ENCODE results near the gene FHOD3.

The FHOD3 gene

GRCh38 chr18:36297417-36298125 lies at the start of gene FHOD3:
Gene FHOD3, plus strand, starts transcription at chr18:36297713. Its CDS starts 123 bp downstream, at chr18:36297836.
- DNase-seq (ENCODE audit: low read depth in 3 of 3), result no peak

GRCh38 chr18:36249392-36249791 lies 48.1 kb upstream of the FHOD3 start:
- no peak for DNase-seq (ENCODE audit: low read depth in 3 of 3)

GRCh38 chr18:36250827-36251226 lies 46.7 kb upstream of the FHOD3 start:
- no peak for DNase-seq (ENCODE audit: low read depth in 3 of 3)

DNA sequence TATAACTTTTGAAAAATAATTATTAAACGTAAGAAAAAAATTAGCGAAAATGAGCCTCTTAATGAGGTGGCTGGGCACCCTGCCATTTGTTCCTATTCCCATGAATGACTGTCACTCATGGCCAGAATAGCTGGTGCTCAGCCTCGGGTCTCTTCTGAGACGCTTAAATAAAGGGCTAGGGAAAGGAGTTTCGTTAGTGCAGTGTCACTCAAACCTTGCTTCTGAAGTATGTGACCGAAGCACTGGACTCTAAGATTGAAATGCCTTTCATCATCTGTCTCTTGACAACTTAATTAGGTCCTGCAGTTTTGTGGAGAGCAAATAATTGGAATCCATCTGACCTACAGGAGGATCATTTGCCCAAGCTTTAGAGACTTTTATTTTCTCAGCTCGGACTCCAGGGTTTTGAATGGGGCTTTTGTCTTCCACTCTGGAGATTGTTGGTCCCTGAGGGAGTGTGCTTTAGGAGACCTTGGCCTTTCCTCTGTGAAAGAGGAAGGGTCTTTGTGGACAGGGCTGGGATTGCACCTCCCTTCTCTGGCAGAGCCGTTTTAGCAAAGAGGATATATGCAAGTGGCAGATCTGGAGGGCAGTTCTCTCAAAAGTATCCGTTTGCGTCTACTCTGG lies 42.3 kb upstream of the FHOD3 start:
- no peak for DNase-seq (ENCODE audit: low read depth in 3 of 3)

DNA sequence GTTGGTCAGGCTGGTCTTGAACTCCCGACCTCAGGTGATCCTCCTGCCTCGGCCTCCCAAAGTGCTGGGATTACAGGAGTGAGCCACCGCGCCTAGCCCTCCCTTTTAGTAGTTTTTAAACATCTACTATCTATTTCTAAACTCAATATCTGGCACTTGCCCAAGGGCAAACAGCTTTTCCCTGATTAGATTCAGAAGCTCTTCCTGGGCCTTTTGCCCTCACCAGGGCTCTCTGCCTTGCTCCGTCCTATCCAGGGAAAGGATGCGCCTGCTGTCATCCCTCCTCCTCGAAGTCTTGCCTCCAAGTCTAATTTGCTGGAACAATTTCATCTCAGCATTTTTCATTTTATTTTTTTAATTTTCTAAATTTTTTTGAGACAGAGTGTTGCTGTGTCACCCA lies 41.4 kb upstream of the FHOD3 start:
- no peak for DNase-seq (ENCODE audit: low read depth in 3 of 3)

- DNase-seq (ENCODE audit: low read depth in 3 of 3), result no peak
These were observed 34.5 kb upstream of the FHOD3 start for GRCh38 chr18:36262971-36263370.

GRCh38 chr18:36264283-36264682 lies 33.2 kb upstream of the FHOD3 start:
- no peak for DNase-seq (ENCODE audit: low read depth in 3 of 3)

- DNase-seq (ENCODE audit: low read depth in 3 of 3), result no peak
These were observed 32.5 kb upstream of the FHOD3 start for GRCh38 chr18:36265015-36265414.

DNA sequence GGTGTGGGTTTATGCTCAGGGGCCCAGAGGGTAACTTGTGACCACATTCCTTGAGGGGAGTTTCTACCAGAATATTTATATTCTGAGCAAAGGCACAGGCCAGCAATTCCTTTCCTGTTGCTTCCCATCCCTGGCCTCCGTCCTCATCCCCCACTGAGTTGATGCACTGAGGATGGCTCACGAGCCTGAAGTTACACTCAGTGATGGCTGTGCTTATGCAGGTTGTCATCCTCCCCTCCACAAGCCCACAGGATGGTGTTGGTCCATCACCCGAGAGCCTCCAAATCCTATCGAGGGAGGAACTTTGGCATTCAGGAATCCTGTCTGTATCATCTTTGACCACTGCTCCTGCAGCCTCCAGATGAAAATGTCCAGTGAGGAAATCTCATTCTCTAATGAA lies 28.4 kb upstream of the FHOD3 start:
- DNase-seq (ENCODE audit: low read depth in 3 of 3), result no peak

DNA sequence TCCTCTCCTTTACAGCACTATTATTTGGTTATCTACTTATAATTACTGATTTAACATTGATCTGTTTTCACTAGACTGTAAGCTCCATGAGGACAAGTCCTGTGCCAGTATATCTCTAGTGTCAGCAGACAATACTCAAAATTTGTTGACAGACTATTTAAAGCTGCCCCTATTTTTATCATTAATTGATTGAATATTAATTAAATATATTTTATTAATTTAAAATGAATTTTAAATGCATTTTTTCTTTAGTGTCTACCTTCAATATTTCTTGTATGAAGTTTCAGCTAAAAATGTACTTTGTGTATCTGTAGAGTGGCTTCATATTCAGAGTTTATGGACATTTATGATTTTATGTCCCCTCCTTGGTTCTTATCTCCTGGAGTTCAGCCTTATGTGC lies 26.4 kb upstream of the FHOD3 start:
- DNase-seq (ENCODE audit: low read depth in 3 of 3), result no peak

DNA sequence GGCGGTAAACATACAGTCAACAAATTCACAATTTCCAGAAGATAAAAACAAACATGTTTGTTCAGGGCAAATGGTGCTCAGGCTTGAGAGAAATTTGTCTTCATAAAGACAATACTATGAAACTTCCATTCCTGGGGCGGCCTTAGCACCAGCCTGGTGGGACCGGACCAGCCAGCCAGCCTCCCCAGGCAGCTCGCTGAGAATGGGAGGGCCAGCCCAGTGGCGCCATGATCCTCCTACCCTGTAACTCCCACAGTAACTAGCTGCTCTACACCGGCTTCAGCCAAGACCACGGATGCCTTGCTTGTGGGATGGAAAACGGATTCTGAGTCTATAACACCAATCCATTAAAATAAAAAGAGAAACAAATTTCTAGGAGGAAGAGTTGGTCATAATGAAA lies 24.2 kb upstream of the FHOD3 start:
- no peak for DNase-seq (ENCODE audit: low read depth in 3 of 3)

GRCh38 chr18:36274083-36274715 lies 23.3 kb upstream of the FHOD3 start:
- DNase-seq (ENCODE audit: low read depth in 3 of 3), result no peak

DNA sequence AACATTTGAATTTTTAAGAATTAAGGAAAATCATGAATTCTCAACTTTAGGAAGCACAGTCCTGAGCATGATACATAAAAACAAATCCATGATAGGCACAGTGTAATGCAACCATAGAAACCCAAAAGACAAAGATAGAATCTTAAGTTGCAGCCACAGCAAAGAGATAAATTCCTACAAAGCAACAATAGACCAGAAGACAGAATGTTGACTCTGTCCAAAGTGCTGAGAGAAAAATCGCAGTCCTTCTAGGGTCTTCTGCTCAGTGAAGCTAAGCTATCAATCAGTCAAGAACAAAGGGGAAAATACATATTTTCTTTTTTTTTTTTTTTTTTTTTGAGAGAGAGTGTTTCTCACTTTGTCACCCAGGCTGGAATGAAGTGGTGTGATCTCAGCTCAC lies 22.0 kb upstream of the FHOD3 start:
- DNase-seq (ENCODE audit: low read depth in 3 of 3), result no peak

DNA sequence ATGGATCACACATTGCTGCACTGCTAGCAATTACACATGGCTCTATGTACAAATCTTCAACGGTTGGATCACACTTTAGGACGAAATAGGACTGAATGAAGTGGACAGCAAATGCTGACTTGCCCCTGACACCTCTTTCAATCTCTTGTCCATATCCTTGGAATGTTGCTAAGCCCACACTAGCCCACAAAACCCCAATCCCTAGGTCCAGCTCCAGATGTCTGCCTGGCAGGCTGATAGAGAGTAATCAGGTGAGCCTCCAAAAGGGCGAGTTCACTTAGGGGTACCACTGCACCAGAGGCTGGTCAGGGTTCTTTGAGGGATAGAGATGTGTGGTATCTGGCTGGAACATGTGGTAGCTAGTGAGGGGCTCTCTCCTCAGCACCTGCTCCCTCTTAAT lies 18.5 kb upstream of the FHOD3 start:
- DNase-seq (ENCODE audit: low read depth in 3 of 3), result no peak

DNA sequence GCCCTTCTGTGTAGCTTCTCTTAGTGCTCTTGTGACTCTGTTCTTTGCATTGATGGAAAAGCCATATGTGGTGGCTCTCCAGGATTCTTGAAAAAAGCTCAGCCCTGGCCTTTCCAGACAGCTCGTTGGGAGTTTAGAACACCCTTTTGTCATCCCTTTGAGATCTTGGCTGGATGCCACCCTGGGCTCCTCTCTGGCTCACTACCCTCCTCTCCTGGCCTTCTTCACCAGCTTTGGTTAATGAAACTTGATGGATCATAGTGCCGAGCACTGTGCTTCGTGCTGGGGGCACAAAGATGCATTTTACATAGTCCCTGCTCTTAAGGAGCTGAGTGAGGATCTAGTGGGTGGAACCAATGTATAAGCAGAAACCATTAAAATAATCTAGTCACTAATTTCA lies 15.6 kb upstream of the FHOD3 start:
- no peak for DNase-seq (ENCODE audit: low read depth in 3 of 3)

DNA sequence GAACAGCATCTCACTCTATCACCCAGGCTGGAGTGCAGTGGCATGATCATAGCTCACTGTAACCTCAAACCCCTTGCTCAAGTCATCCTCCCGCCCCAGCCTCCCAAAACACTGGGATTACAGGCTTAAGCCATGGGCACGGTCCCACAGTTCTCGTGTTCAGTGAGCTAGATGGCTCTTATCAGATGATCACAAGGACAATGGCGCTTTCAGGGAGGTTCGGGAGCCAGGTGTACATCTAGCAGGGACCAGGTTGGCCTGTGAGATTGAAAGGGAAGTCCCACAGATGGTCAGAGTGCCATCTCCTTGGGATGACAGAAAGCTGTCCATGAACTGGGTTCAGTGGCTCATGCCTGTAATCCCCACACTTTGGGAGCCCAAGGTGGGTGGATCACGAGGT lies 14.1 kb upstream of the FHOD3 start:
- no peak for DNase-seq (ENCODE audit: low read depth in 3 of 3)

DNA sequence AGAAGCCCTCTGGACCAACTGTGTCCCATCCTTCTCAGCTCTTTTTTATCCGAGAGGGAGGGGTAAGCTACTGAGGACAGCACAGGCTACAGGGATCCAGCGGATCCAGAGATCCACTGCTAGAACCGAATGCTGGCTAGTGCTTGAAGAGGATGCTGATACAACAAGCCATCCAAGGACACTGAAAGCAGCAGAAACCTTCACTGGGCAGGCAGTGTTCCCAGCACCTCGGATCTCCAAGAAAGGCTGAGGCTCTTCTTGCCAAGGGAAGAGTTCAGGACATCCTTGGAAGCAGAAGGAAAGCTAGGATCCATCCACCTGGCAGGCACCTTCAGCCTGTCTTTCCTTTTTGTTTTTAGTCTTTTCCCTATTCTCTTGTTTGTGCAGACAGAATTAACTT lies 13.2 kb upstream of the FHOD3 start:
- DNase-seq (ENCODE audit: low read depth in 3 of 3), result no peak

DNA sequence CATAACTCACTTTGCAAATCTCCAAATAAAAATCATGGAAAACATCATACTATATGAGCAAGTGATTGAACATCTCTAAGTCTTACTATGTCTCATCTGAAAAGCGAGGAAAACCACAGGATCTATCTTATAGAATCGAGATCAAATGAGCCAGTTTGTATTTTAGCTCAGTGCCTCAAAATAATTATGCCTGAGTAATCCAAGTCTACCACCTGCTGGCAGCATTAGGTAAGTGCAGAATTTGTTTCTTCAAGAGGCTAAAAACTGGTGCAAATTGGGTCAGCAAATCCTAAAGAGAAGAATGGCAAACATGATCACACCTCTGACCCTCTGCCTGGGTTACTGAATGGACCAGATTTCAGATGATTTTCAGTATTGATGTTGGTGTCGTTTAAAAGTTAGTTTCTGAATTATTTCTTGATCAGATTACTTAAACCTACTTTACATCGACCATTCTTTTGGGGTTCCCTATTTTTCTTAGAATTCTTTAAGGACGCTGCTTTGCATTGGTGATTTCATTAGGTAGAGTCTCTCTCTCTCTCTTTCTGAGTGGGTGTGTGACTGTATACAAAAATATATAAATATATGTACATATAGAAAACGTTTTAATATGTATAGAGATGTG lies 12.7 kb upstream of the FHOD3 start:
- DNase-seq (ENCODE audit: low read depth in 3 of 3), result peak in 1 of 3 experiments; percentile 21

DNA sequence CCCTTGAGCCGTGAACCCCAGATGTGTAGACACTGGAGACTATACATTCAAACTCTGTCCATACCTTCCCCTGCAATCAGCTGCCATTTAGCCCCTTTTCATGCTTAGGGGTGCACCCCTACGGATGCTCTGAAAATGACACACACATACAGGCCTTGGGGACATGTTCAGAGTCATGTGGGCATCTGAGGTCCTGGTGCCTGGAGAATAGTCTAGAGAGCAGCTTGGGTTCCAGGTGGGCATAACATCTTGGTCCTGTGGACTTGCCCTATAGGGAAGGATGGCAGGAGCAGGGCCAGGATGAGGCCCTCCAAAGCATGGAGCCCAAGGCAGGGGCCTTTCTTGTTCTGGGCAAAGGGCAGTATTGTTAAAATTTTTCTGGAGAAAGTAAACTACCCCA lies 9.9 kb upstream of the FHOD3 start:
- DNase-seq (ENCODE audit: low read depth in 3 of 3), result no peak

DNA sequence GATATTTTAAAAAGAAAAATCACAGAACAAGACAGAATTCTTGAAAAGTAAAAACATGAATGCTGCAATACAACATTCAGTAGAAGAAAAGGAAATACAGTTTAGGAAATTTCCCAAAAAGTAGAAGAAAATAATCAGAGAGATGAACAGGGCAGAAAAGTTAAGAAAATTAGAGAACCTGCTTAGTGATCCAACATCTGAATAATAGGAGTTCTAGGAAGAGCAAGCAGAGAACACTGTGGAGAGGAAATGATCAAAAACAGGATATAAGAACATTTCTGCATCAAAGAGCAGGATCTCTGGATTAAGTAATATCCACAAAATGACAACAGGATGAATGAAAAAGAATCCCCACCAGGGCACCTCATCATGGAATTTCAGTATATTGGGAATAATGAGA lies 8.8 kb upstream of the FHOD3 start:
- no peak for DNase-seq (ENCODE audit: low read depth in 3 of 3)

DNA sequence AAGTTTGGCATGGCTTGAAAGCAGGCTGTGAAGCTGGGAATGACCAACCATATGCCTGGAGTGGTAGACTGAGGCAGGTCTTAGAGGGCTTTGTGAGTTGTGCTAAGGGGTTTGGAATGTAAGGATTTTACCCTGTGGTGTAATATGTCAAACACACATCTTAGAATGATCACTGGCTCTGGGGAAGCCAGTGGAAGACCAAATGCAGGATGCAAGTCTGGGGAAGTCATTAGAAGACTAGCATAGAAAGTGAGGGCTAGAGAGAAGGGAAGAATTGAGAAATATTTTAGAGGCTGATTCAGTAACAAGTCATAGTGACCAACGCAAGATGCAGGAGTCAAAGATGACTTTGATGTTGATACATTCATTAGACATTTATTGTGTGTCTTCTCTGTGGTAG lies 3.5 kb upstream of the FHOD3 start:
- DNase-seq (ENCODE audit: low read depth in 3 of 3), result no peak

DNA sequence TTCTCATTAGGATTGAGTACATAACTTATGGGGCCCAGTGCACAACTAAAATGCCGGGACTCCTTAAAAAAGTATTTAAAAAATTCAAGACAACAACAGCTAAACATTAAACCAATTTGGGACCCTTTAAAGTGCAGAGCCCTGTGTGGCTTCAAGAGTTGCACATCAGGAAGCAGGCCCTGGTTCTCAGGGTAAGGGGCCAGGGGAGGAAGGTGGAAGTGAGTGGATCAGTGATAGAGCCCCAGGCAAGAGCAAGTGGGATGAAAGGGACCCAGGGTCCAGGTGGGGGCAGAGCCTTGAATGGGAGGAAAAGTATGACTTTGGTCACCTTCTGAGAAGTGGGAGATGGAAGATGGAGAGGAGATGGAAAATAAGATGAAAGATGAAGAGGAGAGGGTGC lies 2.3 kb upstream of the FHOD3 start:
- DNase-seq (ENCODE audit: low read depth in 3 of 3), result no peak

- no peak for DNase-seq (ENCODE audit: low read depth in 3 of 3)
These were observed 1.6 kb upstream of the FHOD3 start for GRCh38 chr18:36295880-36296301.

Data from stimulated activated CD4-positive, alpha-beta T cell treated with anti-CD3 and anti-CD28 coated beads, TNF-alpha, amount 100 ng/mL, for 4 hours (primary cell).